Brain microvascular endothelial cell (primary cell): Measurements from ENCODE around the gene LAMP1.
"Not testable (repeated sequence)": the region's sequence is repeated elsewhere in the genome, so short reads cannot be mapped to it uniquely, and the experiment has no call there.

Experiments
- DNase-seq: peaks from one replicate; pipeline ENCODE4 v3.0.0-alpha.2; 2020
- H3K27ac ChIP-seq: fragments of 250-450 bp; sonication (Bioruptor Pico); 2 replicates; pipeline ENCODE4 v1.5.1; 2020; ENCODE audit warnings: mild to moderate bottlenecking, moderate library complexity
- H3K27me3 ChIP-seq: fragments of 250-450 bp; sonication (Bioruptor Pico); replicated peaks from 2 replicates; pipeline ENCODE4 v1.5.1; 2020; ENCODE audit warnings: mild to moderate bottlenecking
- H3K36me3 ChIP-seq: fragments of 250-450 bp; sonication (Bioruptor Pico); replicated peaks from 2 replicates; pipeline ENCODE4 v1.5.1; 2020; ENCODE audit warnings: mild to moderate bottlenecking
- H3K4me3 ChIP-seq: 2 replicates; pipeline ENCODE4 v1.5.1; 2011; ENCODE audit warnings: low read depth, mild to moderate bottlenecking, control low read depth, low read length, moderate library complexity
- CTCF ChIP-seq: IDR thresholded peaks from 2 replicates; pipeline ENCODE4 v1.5.1; 2011; ENCODE audit warnings: low read depth, mild to moderate bottlenecking, moderate library complexity, low read length, control low read depth, inconsistent platforms; ENCODE audit errors: missing control alignments
- in situ Hi-C: cut with HindIII; loops from 2 replicates; pipeline ENCODE4 v1.10.0; 2017; ENCODE audit warnings: low sequenced_read_pairs, low pct_ligation_motif_present

Gene LAMP1, protein sequence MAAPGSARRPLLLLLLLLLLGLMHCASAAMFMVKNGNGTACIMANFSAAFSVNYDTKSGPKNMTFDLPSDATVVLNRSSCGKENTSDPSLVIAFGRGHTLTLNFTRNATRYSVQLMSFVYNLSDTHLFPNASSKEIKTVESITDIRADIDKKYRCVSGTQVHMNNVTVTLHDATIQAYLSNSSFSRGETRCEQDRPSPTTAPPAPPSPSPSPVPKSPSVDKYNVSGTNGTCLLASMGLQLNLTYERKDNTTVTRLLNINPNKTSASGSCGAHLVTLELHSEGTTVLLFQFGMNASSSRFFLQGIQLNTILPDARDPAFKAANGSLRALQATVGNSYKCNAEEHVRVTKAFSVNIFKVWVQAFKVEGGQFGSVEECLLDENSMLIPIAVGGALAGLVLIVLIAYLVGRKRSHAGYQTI

GRCh38 chr13:113296823-113297369, at the start of gene LAMP1:
TSS of gene LAMP1 (plus strand) at chr13:113297239. CDS start at chr13:113297435, 196 bp downstream.
- H3K36me3 ChIP-seq: no peaks in the 10 kb centered on the region
- peak within 1 kb of the TSS; percentile 70 for H3K27ac ChIP-seq
- no peak for TF ChIP-seq CTCF
- in situ Hi-C loops: no loop called here
- H3K27me3 ChIP-seq: no peaks in the 10 kb centered on the region
- DNase-seq: peak; percentile 92
- peak within 1 kb of the TSS; percentile 86 for H3K4me3 ChIP-seq

- in situ Hi-C loops: no loop called here
- no peak for DNase-seq
- Histone ChIP-seq H3K36me3 (peaks cover 47% of the 10 kb centered on the region), H3K27ac (no peak overlapping the region), H3K4me3 (no peak overlapping the region), H3K27me3 (no peaks in the 10 kb centered on the region)
- TF ChIP-seq CTCF: no peak
Measured at GRCh38 chr13:113252516-113253095, 44.4 kb upstream of the LAMP1 start.

- peaks cover 37% of the 10 kb centered on the region for H3K36me3 ChIP-seq
- H3K27ac ChIP-seq, H3K4me3 ChIP-seq, DNase-seq, in situ Hi-C loops, H3K27me3 ChIP-seq: not testable (repeated sequence)
Measured at GRCh38 chr13:113257908-113258307, 39.1 kb upstream of the LAMP1 start.

DNA sequence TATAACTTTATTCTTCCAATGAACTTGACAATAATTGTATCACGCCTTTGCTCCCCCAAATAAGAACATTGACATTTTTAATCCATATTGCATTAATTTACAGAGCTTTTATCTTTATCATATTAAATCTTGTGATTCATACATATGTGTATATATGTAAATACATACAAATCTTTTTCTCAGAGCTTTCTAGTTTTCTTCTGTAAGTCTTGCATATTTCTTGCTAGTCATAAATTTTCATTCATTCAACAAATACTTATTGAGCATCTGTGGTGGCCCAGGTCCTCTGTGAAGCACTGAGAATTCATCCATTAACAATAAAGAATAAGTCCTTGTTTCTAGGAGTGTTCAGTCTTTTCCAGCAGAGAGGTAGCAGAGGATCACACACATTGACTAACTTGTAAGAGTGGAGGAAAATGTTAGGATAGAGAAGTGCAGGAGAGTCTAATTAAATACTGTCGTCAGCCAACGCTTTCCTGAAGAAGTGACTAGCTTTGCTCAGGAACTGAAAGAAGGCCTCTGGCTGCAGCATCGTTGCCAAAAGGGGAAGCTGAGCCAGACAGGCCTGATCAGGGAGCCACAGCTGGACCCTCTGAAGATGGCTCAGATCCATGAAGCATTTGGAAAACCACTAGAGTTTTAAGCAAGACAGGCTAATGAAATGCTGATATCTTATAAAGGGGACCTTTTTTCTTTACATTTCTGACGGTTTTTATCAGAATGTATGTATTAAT, 38.6 kb upstream of the LAMP1 start:
- DNase-seq: no peak
- H3K36me3 ChIP-seq: peaks cover 36% of the 10 kb centered on the region

DNA sequence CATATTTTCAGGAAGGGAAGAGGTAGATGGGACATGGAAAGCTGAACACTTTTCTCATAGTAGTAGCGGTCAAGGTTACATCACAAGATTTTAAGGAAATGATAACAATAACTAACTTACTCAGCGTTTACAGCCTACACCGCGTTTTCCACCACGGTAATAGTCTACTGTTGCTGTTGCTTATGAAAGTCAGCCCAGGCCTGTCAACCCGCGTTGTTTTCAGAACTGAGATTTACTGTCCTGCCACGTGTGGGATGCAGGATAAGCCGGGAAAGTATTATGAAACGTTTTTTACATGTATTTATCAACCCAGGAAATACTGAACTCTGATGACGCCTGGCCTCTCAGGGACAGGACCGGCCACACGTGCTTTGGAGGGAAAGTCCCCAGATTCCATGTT, 36.0 kb upstream of the LAMP1 start:
- Histone ChIP-seq H3K4me3 (no peak overlapping the region), H3K27ac (no peak overlapping the region), H3K27me3 (no peaks in the 10 kb centered on the region), H3K36me3 (peaks cover 35% of the 10 kb centered on the region)
- no peak for DNase-seq
- no peak for TF ChIP-seq CTCF
- in situ Hi-C loops: no loop called here

More for the DNA sequence above, 38.6 kb upstream of the LAMP1 start:
- TF ChIP-seq CTCF: no peak
- in situ Hi-C loops: no loop called here
- H3K27ac ChIP-seq: no peak overlapping the region
- no peaks in the 10 kb centered on the region for H3K27me3 ChIP-seq
- H3K4me3 ChIP-seq: no peak overlapping the region

GRCh38 chr13:113263016-113263415, 34.0 kb upstream of the LAMP1 start:
- H3K27me3 ChIP-seq, H3K27ac ChIP-seq, DNase-seq, in situ Hi-C loops, H3K4me3 ChIP-seq: not testable (repeated sequence)
- peaks cover 26% of the 10 kb centered on the region for H3K36me3 ChIP-seq
